Activated CD4-positive, alpha-beta memory T cell treated with anti-CD3 and anti-CD28 coated beads for 36 hours (primary cell): ENCODE measurements around the gene NKAIN2. TPM values are rescaled to one million over a fixed set of nuclear protein-coding genes. Genes with fewer than 3 reads are reported as not detected.

ENCODE experiments used
- CTCF ChIA-PET: fragments of 350-600 bp; sonication (Branson Sonifier 250); formaldehyde crosslinking; loops from one replicate; lab custom pipeline; 2021; ENCODE audit warnings: antibody characterized with exemption, inconsistent platforms; lab: Charles Lee
- POLR2A ChIA-PET: fragments of 350-600 bp; sonication (Branson Sonifier 250); formaldehyde crosslinking; loops from one replicate; lab custom pipeline; 2021; ENCODE audit warnings: antibody characterized with exemption; lab: Charles Lee
- DNase-seq: peaks from one replicate; pipeline ENCODE4 v3.0.0-alpha.2; 2020
- H3K27ac Mint-ChIP-seq: one replicate; pipeline ENCODE4 v1.8.0; 2021; ENCODE audit warnings: mixed read lengths
- H3K27me3 Mint-ChIP-seq: one replicate; pipeline ENCODE4 v1.8.0; 2021; ENCODE audit warnings: mixed read lengths
- H3K36me3 Mint-ChIP-seq: one replicate; pipeline ENCODE4 v1.8.0; 2021; ENCODE audit warnings: mixed read lengths
- H3K4me1 Mint-ChIP-seq: one replicate; pipeline ENCODE4 v1.8.0; 2021; ENCODE audit warnings: low read depth, mixed read lengths
- H3K4me3 Mint-ChIP-seq: one replicate; pipeline ENCODE4 v1.8.0; 2021; ENCODE audit warnings: mild to moderate bottlenecking, mixed read lengths
- H3K9me3 Mint-ChIP-seq: one replicate; pipeline ENCODE4 v1.8.0; 2021; ENCODE audit warnings: mixed read lengths
- intact Hi-C: fragments of 100-400 bp; cut with micrococcal nuclease; formaldehyde crosslinking; loops from one replicate; pipeline ENCODE4 v1.15.1; 2023
- total RNA-seq, 2 experiments: library from RNA; stranded (reverse); gene quantifications; one replicate each; pipeline ENCODE4 v1.2.3, GENCODE V29; 2021

NKAIN2 gene
- total RNA-seq, 2 experiments from 2014 or later, result not detected

- ChIA-PET CTCF (interaction anchor here (1.0 kb wide), 1 partner anchor 8 kb away, joined by 3 read pairs; no protein-coding TSS in a partner anchor), POLR2A (no interaction called here)
- Mint-ChIP-seq H3K27ac (no peak overlapping the region), H3K4me3 (no peak overlapping the region), H3K9me3 (no peaks in the 10 kb centered on the region), H3K27me3 (peaks cover 15% of the 10 kb centered on the region), H3K4me1 (no peaks in the 10 kb centered on the region), H3K36me3 (no peaks in the 10 kb centered on the region)
- no peak for DNase-seq
- intact Hi-C loops, result no loop called here
These were observed 7.3 kb downstream of the NKAIN2 start for GRCh38 chr6:123810948-123811347.

GRCh38 chr6:123811378-123811777 is 7.7 kb downstream of the NKAIN2 start:
- no peaks in the 10 kb centered on the region for H3K4me1 Mint-ChIP-seq
- H3K36me3 Mint-ChIP-seq, result no peaks in the 10 kb centered on the region
- H3K4me3 Mint-ChIP-seq, result no peak overlapping the region
- POLR2A ChIA-PET, result no interaction called here
- no peak overlapping the region for H3K27ac Mint-ChIP-seq
- CTCF ChIA-PET, result interaction anchor here (1.0 kb wide), 1 partner anchor 9 kb away, joined by 3 read pairs; no protein-coding TSS in a partner anchor
- intact Hi-C loops, result no loop called here
- H3K27me3 Mint-ChIP-seq, result peaks cover 12% of the 10 kb centered on the region
- H3K9me3 Mint-ChIP-seq, result no peaks in the 10 kb centered on the region
- DNase-seq, result no peak

- Mint-ChIP-seq H3K36me3 (no peaks in the 10 kb centered on the region), H3K9me3 (no peaks in the 10 kb centered on the region)
These were observed 9.0 kb downstream of the NKAIN2 start for GRCh38 chr6:123812621-123813020.

GRCh38 chr6:123821112-123821511 is 17.4 kb downstream of the NKAIN2 start:
- H3K36me3 Mint-ChIP-seq, result no peaks in the 10 kb centered on the region
- POLR2A ChIA-PET, result no interaction called here
- no peak for DNase-seq
- H3K27me3 Mint-ChIP-seq, result no peaks in the 10 kb centered on the region
- no peak overlapping the region for H3K4me3 Mint-ChIP-seq
- H3K27ac Mint-ChIP-seq, result no peak overlapping the region
- H3K4me1 Mint-ChIP-seq, result no peaks in the 10 kb centered on the region
- intact Hi-C loops, result no loop called here
- H3K9me3 Mint-ChIP-seq, result no peaks in the 10 kb centered on the region
- CTCF ChIA-PET, result no interaction called here

More at GRCh38 chr6:123812621-123813020, 9.0 kb downstream of the NKAIN2 start:
- Mint-ChIP-seq H3K27me3 (peaks cover 9% of the 10 kb centered on the region), H3K4me1 (no peaks in the 10 kb centered on the region), H3K27ac (no peak overlapping the region), H3K4me3 (no peak overlapping the region)
- ChIA-PET POLR2A (no interaction called here), CTCF (no interaction called here)
- no peak for DNase-seq
- intact Hi-C loops, result no loop called here

- Mint-ChIP-seq H3K9me3 (no peaks in the 10 kb centered on the region), H3K4me3 (no peak overlapping the region), H3K27me3 (no peaks in the 10 kb centered on the region), H3K36me3 (no peaks in the 10 kb centered on the region), H3K27ac (no peak overlapping the region), H3K4me1 (no peaks in the 10 kb centered on the region)
- POLR2A ChIA-PET, result no interaction called here
- no peak for DNase-seq
- CTCF ChIA-PET, result no interaction called here
- intact Hi-C loops, result no loop called here
These were observed 25.8 kb downstream of the NKAIN2 start for GRCh38 chr6:123829302-123829953.

GRCh38 chr6:123830120-123830519 is 26.5 kb downstream of the NKAIN2 start:
- intact Hi-C loops, result no loop called here
- no peak for DNase-seq
- ChIA-PET POLR2A (no interaction called here), CTCF (no interaction called here)
- Mint-ChIP-seq H3K4me1 (no peaks in the 10 kb centered on the region), H3K27me3 (no peaks in the 10 kb centered on the region), H3K4me3 (no peak overlapping the region), H3K9me3 (no peaks in the 10 kb centered on the region), H3K27ac (no peak overlapping the region), H3K36me3 (no peaks in the 10 kb centered on the region)

- H3K4me3 Mint-ChIP-seq, result no peak overlapping the region
- no peaks in the 10 kb centered on the region for H3K4me1 Mint-ChIP-seq
- H3K27ac Mint-ChIP-seq, result no peak overlapping the region
- H3K27me3 Mint-ChIP-seq, result no peaks in the 10 kb centered on the region
- H3K9me3 Mint-ChIP-seq, result no peaks in the 10 kb centered on the region
- CTCF ChIA-PET, result no interaction called here
- no peak for DNase-seq
- intact Hi-C loops, result no loop called here
- POLR2A ChIA-PET, result no interaction called here
- H3K36me3 Mint-ChIP-seq, result no peaks in the 10 kb centered on the region
These were observed 35.0 kb downstream of the NKAIN2 start for GRCh38 chr6:123838505-123839234.

- H3K4me1 Mint-ChIP-seq, result no peaks in the 10 kb centered on the region
- ChIA-PET CTCF (no interaction called here), POLR2A (no interaction called here)
- no peaks in the 10 kb centered on the region for H3K9me3 Mint-ChIP-seq
- intact Hi-C loops, result no loop called here
- H3K27ac Mint-ChIP-seq, result no peak overlapping the region
- H3K36me3 Mint-ChIP-seq, result no peaks in the 10 kb centered on the region
- H3K4me3 Mint-ChIP-seq, result no peak overlapping the region
- H3K27me3 Mint-ChIP-seq, result no peaks in the 10 kb centered on the region
- DNase-seq, result no peak
These were observed 37.6 kb downstream of the NKAIN2 start for GRCh38 chr6:123841067-123841896.

GRCh38 chr6:123844011-123844410 is 40.3 kb downstream of the NKAIN2 start:
- intact Hi-C loops, result no loop called here
- no peak overlapping the region for H3K4me3 Mint-ChIP-seq
- CTCF ChIA-PET, result no interaction called here
- H3K27me3 Mint-ChIP-seq, result no peaks in the 10 kb centered on the region
- H3K9me3 Mint-ChIP-seq, result peaks cover 2% of the 10 kb centered on the region
- DNase-seq, result no peak
- no peaks in the 10 kb centered on the region for H3K36me3 Mint-ChIP-seq
- H3K4me1 Mint-ChIP-seq, result no peaks in the 10 kb centered on the region
- POLR2A ChIA-PET, result no interaction called here
- no peak overlapping the region for H3K27ac Mint-ChIP-seq

GRCh38 chr6:123848347-123848746 is 44.7 kb downstream of the NKAIN2 start:
- Mint-ChIP-seq H3K4me3 (no peak overlapping the region), H3K36me3 (no peaks in the 10 kb centered on the region), H3K9me3 (peaks cover 4% of the 10 kb centered on the region), H3K27ac (no peak overlapping the region), H3K4me1 (no peaks in the 10 kb centered on the region), H3K27me3 (no peaks in the 10 kb centered on the region)
- DNase-seq, result no peak
- intact Hi-C loops, result no loop called here
- POLR2A ChIA-PET, result no interaction called here
- CTCF ChIA-PET, result interaction anchor here (1.0 kb wide), 1 partner anchor 46 kb away, joined by 3 read pairs; no protein-coding TSS in a partner anchor

- intact Hi-C loops, result no loop called here
- Mint-ChIP-seq H3K4me1 (no peaks in the 10 kb centered on the region), H3K27me3 (no peaks in the 10 kb centered on the region), H3K36me3 (no peaks in the 10 kb centered on the region), H3K27ac (no peak overlapping the region), H3K4me3 (no peak overlapping the region), H3K9me3 (peaks cover 4% of the 10 kb centered on the region)
- DNase-seq, result no peak
- ChIA-PET CTCF (no interaction called here), POLR2A (no interaction called here)
These were observed 45.7 kb downstream of the NKAIN2 start for GRCh38 chr6:123849406-123849805.

GRCh38 chr6:123850555-123850954 is 46.9 kb downstream of the NKAIN2 start:
- Mint-ChIP-seq H3K4me3 (no peak overlapping the region), H3K27ac (no peak overlapping the region), H3K4me1 (no peaks in the 10 kb centered on the region), H3K36me3 (no peaks in the 10 kb centered on the region), H3K9me3 (peaks cover 4% of the 10 kb centered on the region), H3K27me3 (no peaks in the 10 kb centered on the region)
- POLR2A ChIA-PET, result no interaction called here
- CTCF ChIA-PET, result no interaction called here
- intact Hi-C loops, result no loop called here
- DNase-seq, result no peak
